Ishikawa (cell line): ENCODE results near the gene MATN3.

ENCODE experiments used
- CEBPB ChIP-seq: IDR thresholded peaks from 2 replicates; pipeline ENCODE4 v1.6.1; 2012
- CREB1 ChIP-seq: IDR thresholded peaks from 2 replicates; pipeline ENCODE4 v1.6.1; 2012; ENCODE audit warnings: low read depth
- EP300 ChIP-seq: IDR thresholded peaks from 2 replicates; pipeline ENCODE4 v1.6.1; 2012; ENCODE audit warnings: borderline replicate concordance
- FOXM1 ChIP-seq: IDR thresholded peaks from 2 replicates; pipeline ENCODE4 v1.6.1; 2012; ENCODE audit warnings: low read depth, borderline replicate concordance
- RAD21 ChIP-seq: IDR thresholded peaks from 2 replicates; pipeline ENCODE4 v1.6.1; 2012; ENCODE audit warnings: low read depth
- TCF12 ChIP-seq: IDR thresholded peaks from 2 replicates; pipeline ENCODE4 v1.6.1; 2012; ENCODE audit warnings: low read depth
- ZBTB7A ChIP-seq: IDR thresholded peaks from 2 replicates; pipeline ENCODE4 v1.6.1; 2012; ENCODE audit warnings: low read depth
- TF ChIP-seq, protein P1 (sequence below): IDR thresholded peaks from 2 replicates; pipeline ENCODE4 v1.6.1; 2012; ENCODE audit warnings: low read depth, mild to moderate bottlenecking
- TF ChIP-seq, protein P2 (sequence below): IDR thresholded peaks from 2 replicates; pipeline ENCODE4 v1.6.1; 2012
- TF ChIP-seq, protein P3 (sequence below): IDR thresholded peaks from 2 replicates; pipeline ENCODE4 v1.6.1; 2012

DNA sequence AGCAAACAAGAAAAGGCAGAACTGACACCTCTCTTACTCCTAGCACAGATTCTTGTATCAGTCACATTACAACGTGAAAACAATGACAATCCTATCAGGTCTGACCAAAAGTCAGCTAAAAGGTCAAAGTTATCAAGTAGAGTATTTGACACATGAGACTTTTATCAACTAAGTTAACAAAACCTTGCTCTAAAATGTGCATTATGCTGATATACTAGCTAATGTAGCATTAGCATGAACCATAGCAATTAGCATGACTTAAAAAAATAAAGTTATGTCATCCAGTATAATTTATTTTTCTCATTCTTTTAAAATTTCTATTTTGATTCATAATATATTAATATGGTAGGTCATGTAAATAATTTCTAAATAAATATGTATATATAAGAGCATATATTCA is 69.3 kb downstream of the MATN3 start:
- TF ChIP-seq, protein P1, sequence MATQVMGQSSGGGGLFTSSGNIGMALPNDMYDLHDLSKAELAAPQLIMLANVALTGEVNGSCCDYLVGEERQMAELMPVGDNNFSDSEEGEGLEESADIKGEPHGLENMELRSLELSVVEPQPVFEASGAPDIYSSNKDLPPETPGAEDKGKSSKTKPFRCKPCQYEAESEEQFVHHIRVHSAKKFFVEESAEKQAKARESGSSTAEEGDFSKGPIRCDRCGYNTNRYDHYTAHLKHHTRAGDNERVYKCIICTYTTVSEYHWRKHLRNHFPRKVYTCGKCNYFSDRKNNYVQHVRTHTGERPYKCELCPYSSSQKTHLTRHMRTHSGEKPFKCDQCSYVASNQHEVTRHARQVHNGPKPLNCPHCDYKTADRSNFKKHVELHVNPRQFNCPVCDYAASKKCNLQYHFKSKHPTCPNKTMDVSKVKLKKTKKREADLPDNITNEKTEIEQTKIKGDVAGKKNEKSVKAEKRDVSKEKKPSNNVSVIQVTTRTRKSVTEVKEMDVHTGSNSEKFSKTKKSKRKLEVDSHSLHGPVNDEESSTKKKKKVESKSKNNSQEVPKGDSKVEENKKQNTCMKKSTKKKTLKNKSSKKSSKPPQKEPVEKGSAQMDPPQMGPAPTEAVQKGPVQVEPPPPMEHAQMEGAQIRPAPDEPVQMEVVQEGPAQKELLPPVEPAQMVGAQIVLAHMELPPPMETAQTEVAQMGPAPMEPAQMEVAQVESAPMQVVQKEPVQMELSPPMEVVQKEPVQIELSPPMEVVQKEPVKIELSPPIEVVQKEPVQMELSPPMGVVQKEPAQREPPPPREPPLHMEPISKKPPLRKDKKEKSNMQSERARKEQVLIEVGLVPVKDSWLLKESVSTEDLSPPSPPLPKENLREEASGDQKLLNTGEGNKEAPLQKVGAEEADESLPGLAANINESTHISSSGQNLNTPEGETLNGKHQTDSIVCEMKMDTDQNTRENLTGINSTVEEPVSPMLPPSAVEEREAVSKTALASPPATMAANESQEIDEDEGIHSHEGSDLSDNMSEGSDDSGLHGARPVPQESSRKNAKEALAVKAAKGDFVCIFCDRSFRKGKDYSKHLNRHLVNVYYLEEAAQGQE = no peak
- TF ChIP-seq TCF12 (no peak), CEBPB (no peak), RAD21 (no peak), CREB1 (no peak), EP300 (no peak), ZBTB7A (no peak), FOXM1 (no peak)
- TF ChIP-seq, protein P2, sequence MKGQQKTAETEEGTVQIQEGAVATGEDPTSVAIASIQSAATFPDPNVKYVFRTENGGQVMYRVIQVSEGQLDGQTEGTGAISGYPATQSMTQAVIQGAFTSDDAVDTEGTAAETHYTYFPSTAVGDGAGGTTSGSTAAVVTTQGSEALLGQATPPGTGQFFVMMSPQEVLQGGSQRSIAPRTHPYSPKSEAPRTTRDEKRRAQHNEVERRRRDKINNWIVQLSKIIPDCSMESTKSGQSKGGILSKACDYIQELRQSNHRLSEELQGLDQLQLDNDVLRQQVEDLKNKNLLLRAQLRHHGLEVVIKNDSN = no peak
- TF ChIP-seq, protein P3, sequence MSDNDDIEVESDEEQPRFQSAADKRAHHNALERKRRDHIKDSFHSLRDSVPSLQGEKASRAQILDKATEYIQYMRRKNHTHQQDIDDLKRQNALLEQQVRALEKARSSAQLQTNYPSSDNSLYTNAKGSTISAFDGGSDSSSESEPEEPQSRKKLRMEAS = no peak
